Neural progenitor cell (in vitro differentiated cells): Measurements from ENCODE around the gene SEPTIN12.

ENCODE experiments used
- CTCF ChIP-seq: fragments of 200-600 bp; sonication (generic); IDR thresholded peaks from 2 replicates; pipeline ENCODE4 v1.5.1; 2017; ENCODE audit warnings: antibody characterized with exemption, mild to moderate bottlenecking
- EZH2 ChIP-seq: fragments of 200-600 bp; sonication (generic); IDR thresholded peaks from 2 replicates; pipeline ENCODE4 v1.6.1; 2017; ENCODE audit warnings: antibody characterized with exemption, mild to moderate bottlenecking, moderate library complexity
- EZH2phosphoT487 ChIP-seq: fragments of 200-600 bp; sonication (generic); IDR thresholded peaks from 2 replicates; pipeline ENCODE4 v1.6.1; 2017; ENCODE audit warnings: antibody characterized with exemption

DNA sequence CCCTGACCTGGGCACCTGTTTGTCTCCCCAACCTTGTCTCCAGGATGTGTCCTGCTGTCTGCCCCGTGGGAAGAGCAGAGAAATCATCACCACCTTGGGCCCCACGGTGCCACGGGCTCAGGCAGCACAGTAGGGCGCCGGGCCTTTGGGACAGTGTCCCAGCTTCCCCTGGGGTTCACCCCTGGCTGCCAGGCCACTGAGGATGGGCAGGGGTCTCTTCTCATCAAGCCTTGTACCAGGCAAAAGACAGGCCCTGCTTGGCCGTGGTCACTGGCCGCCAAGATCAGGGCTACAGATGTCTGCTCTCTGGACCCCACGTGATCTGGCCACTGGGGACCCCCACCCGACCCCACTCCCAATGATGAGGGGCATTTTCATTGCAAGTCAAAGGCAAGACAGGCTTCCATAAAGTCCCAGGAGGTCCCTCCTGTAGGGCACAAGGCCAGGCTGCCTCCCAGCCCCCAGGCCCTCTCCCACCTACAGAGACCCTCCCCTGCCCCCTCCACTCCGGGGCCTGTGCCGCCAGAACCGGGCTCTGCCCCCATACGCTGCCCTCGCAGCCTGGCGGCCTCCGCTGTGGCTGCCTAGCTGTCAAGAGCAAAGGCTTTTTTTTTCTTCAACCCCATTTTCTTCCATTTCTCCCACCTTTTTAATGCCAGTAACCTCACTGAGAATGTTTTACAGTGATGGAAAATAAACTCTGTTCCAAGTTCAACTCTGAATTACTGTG is 39.3 kb downstream of the SEPTIN12 start:
- TF ChIP-seq CTCF (no peak), EZH2phosphoT487 (no peak), EZH2 (no peak)
